Esophagus squamous epithelium (tissue), 4 donors: ENCODE results near the gene SPDYE4.
A peak's percentile ranks its signal among the peaks of the same experiment; 100 is the strongest.

Experiments
- POLR2A ChIP-seq, 4 donors: fragments of 450-650 bp; IDR thresholded peaks; one replicate each; pipeline ENCODE4 v1.6.1; 2017; ENCODE audit warnings: antibody characterized with exemption in 4 of 4, mild to moderate bottlenecking in 4 of 4, moderate library complexity in 3 of 4
- TF ChIP-seq, protein P1 (sequence below), 6 experiments: fragments of 450-650 bp in 4 of 6; fragments of 200-600 bp in 2 of 6; sonication (generic) in 2 of 6; IDR thresholded peaks; one replicate each; pipeline ENCODE4 v1.5.1; 2016 to 2019; ENCODE audit warnings: antibody characterized with exemption in 6 of 6, mild to moderate bottlenecking in 4 of 6, moderate library complexity in 4 of 6

DNA sequence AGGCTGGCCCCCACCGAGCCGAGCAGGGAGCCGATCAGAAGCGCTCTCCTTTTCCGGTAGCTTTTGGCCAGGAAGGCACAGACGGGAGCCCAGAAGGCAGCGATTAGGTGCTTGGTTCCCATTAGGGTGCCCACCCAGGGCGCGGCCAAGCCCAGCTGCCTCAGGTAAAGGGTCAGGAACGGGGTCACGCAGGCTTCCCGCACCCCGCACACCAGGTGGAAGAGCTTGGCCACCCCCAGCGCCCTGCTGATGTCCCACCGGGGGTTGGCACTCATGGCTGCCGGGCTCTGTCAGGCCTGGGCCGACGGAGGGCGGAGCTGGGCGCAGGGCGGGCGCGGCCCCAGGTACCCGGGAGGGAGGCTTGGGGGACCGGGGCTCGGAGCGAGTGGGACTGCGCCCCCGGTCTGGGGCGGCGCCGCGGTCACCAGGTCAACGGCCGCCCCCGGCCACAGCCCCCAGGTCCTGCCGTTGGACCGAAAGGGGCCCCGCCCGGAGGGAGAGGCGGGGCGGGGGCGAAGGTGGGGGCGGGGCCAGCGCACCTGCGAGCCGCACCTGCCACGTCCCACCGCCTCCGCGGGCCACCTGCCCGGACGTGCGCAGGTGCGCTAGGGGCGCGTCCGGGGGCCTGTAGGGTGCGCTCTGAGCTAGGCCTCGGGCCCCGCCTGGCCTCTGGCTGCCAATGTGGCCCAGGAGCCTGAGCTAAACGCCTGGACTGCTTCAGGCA is 40.7 kb upstream of the SPDYE4 start, which contains the start of gene MFSD6L:
- TF ChIP-seq, protein P1, sequence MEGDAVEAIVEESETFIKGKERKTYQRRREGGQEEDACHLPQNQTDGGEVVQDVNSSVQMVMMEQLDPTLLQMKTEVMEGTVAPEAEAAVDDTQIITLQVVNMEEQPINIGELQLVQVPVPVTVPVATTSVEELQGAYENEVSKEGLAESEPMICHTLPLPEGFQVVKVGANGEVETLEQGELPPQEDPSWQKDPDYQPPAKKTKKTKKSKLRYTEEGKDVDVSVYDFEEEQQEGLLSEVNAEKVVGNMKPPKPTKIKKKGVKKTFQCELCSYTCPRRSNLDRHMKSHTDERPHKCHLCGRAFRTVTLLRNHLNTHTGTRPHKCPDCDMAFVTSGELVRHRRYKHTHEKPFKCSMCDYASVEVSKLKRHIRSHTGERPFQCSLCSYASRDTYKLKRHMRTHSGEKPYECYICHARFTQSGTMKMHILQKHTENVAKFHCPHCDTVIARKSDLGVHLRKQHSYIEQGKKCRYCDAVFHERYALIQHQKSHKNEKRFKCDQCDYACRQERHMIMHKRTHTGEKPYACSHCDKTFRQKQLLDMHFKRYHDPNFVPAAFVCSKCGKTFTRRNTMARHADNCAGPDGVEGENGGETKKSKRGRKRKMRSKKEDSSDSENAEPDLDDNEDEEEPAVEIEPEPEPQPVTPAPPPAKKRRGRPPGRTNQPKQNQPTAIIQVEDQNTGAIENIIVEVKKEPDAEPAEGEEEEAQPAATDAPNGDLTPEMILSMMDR (IDR thresholded peaks at IDR 0.05) = peak in 2 of 6 experiments; percentile 27 to 31
- TF ChIP-seq POLR2A (IDR thresholded peaks at IDR 0.05) = no peak
